DND-41 (cell line): ENCODE data around the gene ITIH5.

ENCODE experiments used
- CTCF ChIP-seq: IDR thresholded peaks from 2 replicates; pipeline ENCODE4 v1.5.1; 2012; ENCODE audit warnings: borderline replicate concordance, low read length, moderate library complexity, mild to moderate bottlenecking; ENCODE audit not compliant: poor library complexity, severe bottlenecking; ENCODE audit errors: extremely low read depth
- EZH2 ChIP-seq: IDR thresholded peaks from 3 replicates; pipeline ENCODE4 v1.6.1; 2012; ENCODE audit warnings: borderline replicate concordance, low read depth, mild to moderate bottlenecking, moderate library complexity, low read length, inconsistent platforms; ENCODE audit not compliant: severe bottlenecking

GRCh38 chr10:7533657-7534479 lies 132.9 kb downstream of the ITIH5 start:
- TF ChIP-seq CTCF (no peak), EZH2 (no peak)
